ENCODE results near the gene UBN1. TPM values are rescaled to one million over a fixed set of nuclear protein-coding genes. Genes with fewer than 3 reads are reported as not detected.

Gene UBN1
- polyA plus RNA-seq, 1 donor (not counting 4 experiments of a cell fraction or from before 2014, with no cell fraction given), result 11.5 TPM

DNA sequence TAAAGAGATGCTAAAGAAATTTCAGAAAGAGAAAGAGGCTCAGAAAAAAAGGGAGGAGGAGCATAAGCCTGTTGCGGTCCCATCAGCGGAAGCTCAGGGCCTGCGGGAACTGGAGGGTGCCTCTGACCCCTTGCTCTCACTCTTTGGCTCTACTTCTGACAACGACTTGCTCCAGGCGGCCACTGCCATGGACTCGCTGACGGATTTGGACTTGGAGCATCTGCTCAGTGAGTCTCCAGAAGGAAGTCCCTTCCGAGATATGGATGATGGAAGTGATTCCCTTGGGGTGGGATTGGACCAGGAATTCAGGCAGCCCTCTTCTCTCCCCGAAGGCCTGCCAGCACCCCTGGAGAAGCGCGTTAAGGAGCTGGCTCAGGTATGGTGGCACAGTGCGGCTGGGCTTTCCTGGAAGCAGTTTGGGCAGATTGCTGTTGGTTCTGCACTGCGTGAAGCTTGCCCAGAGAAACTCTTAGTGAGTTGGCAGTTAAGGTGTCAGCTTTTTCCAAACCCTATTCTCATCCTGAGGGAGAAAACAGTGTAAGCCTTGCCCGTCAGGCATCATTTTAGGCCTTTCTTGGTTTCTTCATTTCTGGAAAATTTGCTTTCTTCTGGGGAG, 13.6 kb downstream of the UBN1 start:
- Histone ChIP-seq H3K27ac (ENCODE audit: control insufficient read depth, insufficient read depth, low read length) (no peak overlapping the region), H3K9ac (ENCODE audit: control insufficient read depth, extremely low read depth, insufficient read depth, low read length) (no peak overlapping the region), H2AFZ (ENCODE audit: control insufficient read depth, low read length) (no peak overlapping the region), H3K9me1 (ENCODE audit: control insufficient read depth, extremely low read depth, insufficient read depth, low read length) (no peaks in the 10 kb centered on the region), H3K27me3 (ENCODE audit: control insufficient read depth, extremely low read depth, insufficient read depth, low read length) (no peaks in the 10 kb centered on the region), H3K4me3 (ENCODE audit: control insufficient read depth in 2 of 3, extremely low read depth in 1 of 3, insufficient read depth in 2 of 3, low read depth in 1 of 3, low read length in 3 of 3) (no peak overlapping the region), H4K20me1 (ENCODE audit: control insufficient read depth, extremely low read depth, insufficient read depth, low read length) (no peaks in the 10 kb centered on the region), H3K9me3 (ENCODE audit: control insufficient read depth, low read depth, low read length) (no peaks in the 10 kb centered on the region), H3K79me2 (ENCODE audit: control insufficient read depth, insufficient read depth, low read length) (peaks cover 58% of the 10 kb centered on the region), H3K4me2 (ENCODE audit: control insufficient read depth, extremely low read depth, insufficient read depth, low read depth, low read length) (no peak overlapping the region), H3K4me1 (ENCODE audit: control insufficient read depth, extremely low read depth, insufficient read depth, low read length) (peaks cover 13% of the 10 kb centered on the region), H3K36me3 (ENCODE audit: control insufficient read depth in 2 of 2, extremely low read depth in 1 of 2, insufficient read depth in 2 of 2, low read length in 2 of 2) (peaks cover 28 to 62% of the 10 kb centered on the region in 2 experiments)
- FAIRE-seq (no peak), DNase-seq (ENCODE audit: low read depth, low spot score) (no peak)
- dilution Hi-C loops (cut with MboI; ENCODE audit: extremely low pct_ligation_motif_present, low sequenced_read_pairs), result no loop called here
- TF ChIP-seq EZH2 (IDR thresholded peaks at IDR 0.05; ENCODE audit: low read length), result no peak
- TF ChIP-seq, protein P1, sequence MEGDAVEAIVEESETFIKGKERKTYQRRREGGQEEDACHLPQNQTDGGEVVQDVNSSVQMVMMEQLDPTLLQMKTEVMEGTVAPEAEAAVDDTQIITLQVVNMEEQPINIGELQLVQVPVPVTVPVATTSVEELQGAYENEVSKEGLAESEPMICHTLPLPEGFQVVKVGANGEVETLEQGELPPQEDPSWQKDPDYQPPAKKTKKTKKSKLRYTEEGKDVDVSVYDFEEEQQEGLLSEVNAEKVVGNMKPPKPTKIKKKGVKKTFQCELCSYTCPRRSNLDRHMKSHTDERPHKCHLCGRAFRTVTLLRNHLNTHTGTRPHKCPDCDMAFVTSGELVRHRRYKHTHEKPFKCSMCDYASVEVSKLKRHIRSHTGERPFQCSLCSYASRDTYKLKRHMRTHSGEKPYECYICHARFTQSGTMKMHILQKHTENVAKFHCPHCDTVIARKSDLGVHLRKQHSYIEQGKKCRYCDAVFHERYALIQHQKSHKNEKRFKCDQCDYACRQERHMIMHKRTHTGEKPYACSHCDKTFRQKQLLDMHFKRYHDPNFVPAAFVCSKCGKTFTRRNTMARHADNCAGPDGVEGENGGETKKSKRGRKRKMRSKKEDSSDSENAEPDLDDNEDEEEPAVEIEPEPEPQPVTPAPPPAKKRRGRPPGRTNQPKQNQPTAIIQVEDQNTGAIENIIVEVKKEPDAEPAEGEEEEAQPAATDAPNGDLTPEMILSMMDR (optimal IDR thresholded peaks at IDR 0.05 in 1 of 3, IDR thresholded peaks at IDR 0.05 in 1 of 3, conservative IDR thresholded peaks at IDR 0.05 in 1 of 3; ENCODE audit: extremely low read depth in 1 of 3, insufficient read depth in 2 of 3, low read length in 3 of 3), result no peak

DNA sequence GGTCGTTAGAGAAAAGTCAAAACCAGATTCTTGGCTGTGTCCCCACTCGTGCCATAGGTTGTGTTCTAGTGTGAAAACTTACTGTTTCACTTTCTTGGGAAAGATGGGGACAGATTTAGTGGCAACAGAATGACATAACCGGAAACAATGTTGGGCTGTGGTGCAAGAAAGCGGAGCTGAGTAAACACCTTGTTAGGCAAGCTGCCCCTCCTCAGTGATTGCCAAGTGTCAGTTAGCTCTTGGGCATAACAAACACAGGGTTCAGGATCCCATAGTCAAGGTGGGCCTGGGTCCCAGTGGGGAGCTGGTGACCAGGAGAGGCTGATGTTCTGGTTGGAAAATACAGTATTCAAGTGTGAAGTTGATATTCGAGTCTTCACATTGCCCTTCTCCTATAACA, 15.4 kb downstream of the UBN1 start:
- dilution Hi-C loops (cut with MboI; ENCODE audit: extremely low pct_ligation_motif_present, low sequenced_read_pairs), result no loop called here
- no peak for FAIRE-seq
- peaks cover 28 to 50% of the 10 kb centered on the region in 2 experiments for H3K36me3 ChIP-seq (ENCODE audit: control insufficient read depth in 2 of 2, extremely low read depth in 1 of 2, insufficient read depth in 2 of 2, low read length in 2 of 2)

More for the DNA sequence above, 15.4 kb downstream of the UBN1 start:
- Histone ChIP-seq H3K4me1 (ENCODE audit: control insufficient read depth, extremely low read depth, insufficient read depth, low read length) (peaks cover 13% of the 10 kb centered on the region), H3K4me2 (ENCODE audit: control insufficient read depth, extremely low read depth, insufficient read depth, low read depth, low read length) (no peak overlapping the region), H3K4me3 (ENCODE audit: control insufficient read depth in 2 of 3, extremely low read depth in 1 of 3, insufficient read depth in 2 of 3, low read depth in 1 of 3, low read length in 3 of 3) (no peak overlapping the region), H3K27me3 (ENCODE audit: control insufficient read depth, extremely low read depth, insufficient read depth, low read length) (no peaks in the 10 kb centered on the region), H3K9me3 (ENCODE audit: control insufficient read depth, low read depth, low read length) (no peaks in the 10 kb centered on the region), H3K27ac (ENCODE audit: control insufficient read depth, insufficient read depth, low read length) (no peak overlapping the region), H2AFZ (ENCODE audit: control insufficient read depth, low read length) (no peak overlapping the region), H3K9me1 (ENCODE audit: control insufficient read depth, extremely low read depth, insufficient read depth, low read length) (no peaks in the 10 kb centered on the region), H3K79me2 (ENCODE audit: control insufficient read depth, insufficient read depth, low read length) (peaks cover 67% of the 10 kb centered on the region), H4K20me1 (ENCODE audit: control insufficient read depth, extremely low read depth, insufficient read depth, low read length) (no peaks in the 10 kb centered on the region), H3K9ac (ENCODE audit: control insufficient read depth, extremely low read depth, insufficient read depth, low read length) (no peak overlapping the region)
- no peak for DNase-seq (ENCODE audit: low read depth, low spot score)
- TF ChIP-seq, protein P1 (optimal IDR thresholded peaks at IDR 0.05 in 1 of 3, IDR thresholded peaks at IDR 0.05 in 1 of 3, conservative IDR thresholded peaks at IDR 0.05 in 1 of 3; ENCODE audit: extremely low read depth in 1 of 3, insufficient read depth in 2 of 3, low read length in 3 of 3), result no peak
- no peak for TF ChIP-seq EZH2 (IDR thresholded peaks at IDR 0.05; ENCODE audit: low read length)
